HepG2 (cell line): Measurements from ENCODE around the gene JAM2. TPM values are rescaled to one million over a fixed set of nuclear protein-coding genes. Genes with fewer than 3 reads are reported as not detected.

Source experiments
- EED ChIP-seq: sonication (generic); formaldehyde crosslinking; IDR thresholded peaks from 2 replicates; pipeline ENCODE4 v1.5.0; 2020; ENCODE audit warnings: mild to moderate bottlenecking, missing genetic modification reagents
- GABPA ChIP-seq, 2 experiments: IDR thresholded peaks; 2 replicates each; pipeline ENCODE4 v1.6.1; 2011 to 2016; ENCODE audit warnings: low read depth in 2 of 2, low read length in 1 of 2, missing biosample characterization in 1 of 2, missing genetic modification characterization in 1 of 2
- HMGXB3 ChIP-seq: sonication (generic); formaldehyde crosslinking; IDR thresholded peaks from 2 replicates; pipeline ENCODE4 v1.4.0; 2020; ENCODE audit warnings: missing genetic modification reagents, borderline replicate concordance
- HNRNPUL1 ChIP-seq: fragments of 200-400 bp; formaldehyde crosslinking; IDR thresholded peaks from 2 replicates; pipeline ENCODE4 v1.6.1; 2017; ENCODE audit warnings: low read depth, mild to moderate bottlenecking, low read length, moderate library complexity
- NRL ChIP-seq: sonication (generic); formaldehyde crosslinking; IDR thresholded peaks from 2 replicates; pipeline ENCODE4 v1.5.0; 2020; ENCODE audit warnings: missing genetic modification reagents, mild to moderate bottlenecking, moderate library complexity, borderline replicate concordance
- REXO4 ChIP-seq: sonication (generic); formaldehyde crosslinking; IDR thresholded peaks from 2 replicates; pipeline ENCODE4 v1.8.0; 2022; ENCODE audit warnings: missing genetic modification reagents, mild to moderate bottlenecking, borderline replicate concordance
- WIZ ChIP-seq: sonication (generic); formaldehyde crosslinking; IDR thresholded peaks from 2 replicates; pipeline ENCODE4 v1.5.1; 2020; ENCODE audit warnings: mild to moderate bottlenecking, missing genetic modification reagents
- ZFP90 ChIP-seq: sonication (generic); formaldehyde crosslinking; IDR thresholded peaks from 2 replicates; pipeline ENCODE4 v1.8.0; 2022; ENCODE audit warnings: missing genetic modification reagents, mild to moderate bottlenecking, inconsistent platforms, borderline replicate concordance
- ZNF143 ChIP-seq: sonication (generic); formaldehyde crosslinking; IDR thresholded peaks from 2 replicates; pipeline ENCODE4 v1.4.0; 2020; ENCODE audit warnings: missing genetic modification reagents
- ZNF367 ChIP-seq: sonication (generic); formaldehyde crosslinking; IDR thresholded peaks from 2 replicates; pipeline ENCODE4 v1.4.0; 2020; ENCODE audit warnings: missing genetic modification reagents, borderline replicate concordance
- ZNF616 ChIP-seq: sonication (generic); formaldehyde crosslinking; IDR thresholded peaks from 2 replicates; pipeline ENCODE4 v1.5.0; 2020; ENCODE audit warnings: low read depth, mild to moderate bottlenecking, missing genetic modification reagents
- ZNF800 ChIP-seq: sonication (generic); formaldehyde crosslinking; IDR thresholded peaks from 2 replicates; pipeline ENCODE4 v1.4.0; 2020; ENCODE audit warnings: missing genetic modification reagents
- polyA plus RNA-seq, 8 experiments: library from polyadenylated mRNA; depleted of rRNA in 3 of 8; stranded (reverse) in 7 of 8; unstranded in 1 of 8; fragments of >200 nt; fragmentation: Illumina TruSeq in 4 of 8; extraction: Trizol in 4 of 8; gene quantifications; 2 replicates each; pipeline versions ENCODE4 v1.2.1 to v1.2.3, GENCODE V29; 2011 to 2016; ENCODE audit warnings: low read depth in 4 of 8, missing spikeins in 1 of 8, mixed read lengths in 1 of 8; ENCODE audit not compliant: insufficient read depth in 1 of 8
- total RNA-seq, 5 experiments: library from RNA; depleted of rRNA; stranded (reverse); fragments of >200 nt; fragmentation: Illumina TruSeq; extraction: Trizol; gene quantifications; 2 replicates each; pipeline ENCODE4 v1.2.3, GENCODE V29; 2016; ENCODE audit warnings: low read depth in 1 of 5
- TF ChIP-seq, protein P1 (sequence below): sonication (generic); formaldehyde crosslinking; IDR thresholded peaks from 2 replicates; pipeline ENCODE4 v1.5.1; 2020; ENCODE audit warnings: mild to moderate bottlenecking, moderate library complexity, missing genetic modification reagents
- TF ChIP-seq, protein P2 (sequence below), 2 experiments: sonication (generic) in 1 of 2; formaldehyde crosslinking in 1 of 2; IDR thresholded peaks; 2 replicates each; pipeline versions ENCODE4 v1.5.1 to v1.6.1; 2011 to 2020; ENCODE audit warnings: borderline replicate concordance in 1 of 2, low read depth in 1 of 2, low read length in 1 of 2, mild to moderate bottlenecking in 1 of 2, missing genetic modification reagents in 1 of 2, moderate library complexity in 1 of 2
- TF ChIP-seq, protein P3 (sequence below), 2 experiments: fragments of 450-650 bp in 1 of 2; sonication (generic) in 1 of 2; formaldehyde crosslinking; IDR thresholded peaks; 2 replicates each; pipeline versions ENCODE4 v1.5.0 to v1.8.0; 2020 to 2022; ENCODE audit warnings: mild to moderate bottlenecking in 1 of 2, missing genetic modification reagents in 1 of 2

JAM2 gene
- total and polyA plus RNA-seq, 2 of the 13 experiments (the other 11 are each of a cell fraction or from before 2014, with no cell fraction given), result 0.07 TPM; not detected in 1

DNA sequence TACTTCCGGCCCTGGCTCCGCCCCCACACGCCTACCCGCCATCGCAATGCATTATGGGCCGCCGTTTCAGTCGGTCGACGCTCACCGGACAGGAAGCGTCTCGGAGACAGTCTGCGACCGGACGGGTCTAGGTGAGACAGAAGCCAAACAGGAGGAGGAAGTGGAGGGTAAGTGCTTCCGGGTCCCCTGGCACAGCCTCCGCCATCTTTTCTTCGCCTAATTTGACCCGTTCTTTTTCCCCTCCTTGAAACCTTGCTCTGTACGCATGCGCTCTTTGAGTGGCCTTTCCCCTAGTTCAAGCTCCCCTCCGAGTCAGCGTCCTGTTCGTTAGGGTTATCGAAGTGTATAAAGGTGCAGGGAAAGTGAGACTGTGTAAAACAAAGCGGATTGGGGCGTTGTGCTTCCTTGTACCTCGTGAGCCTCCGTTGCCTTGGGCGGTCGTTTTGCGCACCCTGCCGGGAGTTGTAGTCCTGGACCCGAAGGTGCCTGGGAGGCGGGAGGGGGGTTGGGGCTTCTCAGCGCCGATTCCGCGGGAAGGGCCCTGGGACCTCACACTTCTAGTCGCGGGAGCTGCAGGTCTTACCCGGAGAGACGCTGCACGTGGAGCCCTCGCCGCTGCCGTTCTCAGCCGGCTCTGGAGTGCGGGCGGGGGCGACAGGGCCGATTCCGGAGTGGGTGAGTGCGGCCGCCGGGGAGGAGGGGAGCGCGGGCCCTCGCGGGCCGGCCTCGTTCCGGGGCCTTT lies 96.0 kb downstream of the JAM2 start, which contains the start of the genes ATP5PF and GABPA (continued):
- TF ChIP-seq, protein P1, sequence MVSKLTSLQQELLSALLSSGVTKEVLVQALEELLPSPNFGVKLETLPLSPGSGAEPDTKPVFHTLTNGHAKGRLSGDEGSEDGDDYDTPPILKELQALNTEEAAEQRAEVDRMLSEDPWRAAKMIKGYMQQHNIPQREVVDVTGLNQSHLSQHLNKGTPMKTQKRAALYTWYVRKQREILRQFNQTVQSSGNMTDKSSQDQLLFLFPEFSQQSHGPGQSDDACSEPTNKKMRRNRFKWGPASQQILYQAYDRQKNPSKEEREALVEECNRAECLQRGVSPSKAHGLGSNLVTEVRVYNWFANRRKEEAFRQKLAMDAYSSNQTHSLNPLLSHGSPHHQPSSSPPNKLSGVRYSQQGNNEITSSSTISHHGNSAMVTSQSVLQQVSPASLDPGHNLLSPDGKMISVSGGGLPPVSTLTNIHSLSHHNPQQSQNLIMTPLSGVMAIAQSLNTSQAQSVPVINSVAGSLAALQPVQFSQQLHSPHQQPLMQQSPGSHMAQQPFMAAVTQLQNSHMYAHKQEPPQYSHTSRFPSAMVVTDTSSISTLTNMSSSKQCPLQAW (CRISPR knock-in tag), result peak; percentile 82
- no peak for TF ChIP-seq ZNF800
- peak; percentile 88 for TF ChIP-seq GABPA (IDR thresholded peaks at IDR 0.05; ENCODE audit: low read depth, low read length)
- TF ChIP-seq GABPA (CRISPR knock-in tag; IDR thresholded peaks at IDR 0.05; ENCODE audit: low read depth), result peak; percentile 98
- TF ChIP-seq, protein P2, sequence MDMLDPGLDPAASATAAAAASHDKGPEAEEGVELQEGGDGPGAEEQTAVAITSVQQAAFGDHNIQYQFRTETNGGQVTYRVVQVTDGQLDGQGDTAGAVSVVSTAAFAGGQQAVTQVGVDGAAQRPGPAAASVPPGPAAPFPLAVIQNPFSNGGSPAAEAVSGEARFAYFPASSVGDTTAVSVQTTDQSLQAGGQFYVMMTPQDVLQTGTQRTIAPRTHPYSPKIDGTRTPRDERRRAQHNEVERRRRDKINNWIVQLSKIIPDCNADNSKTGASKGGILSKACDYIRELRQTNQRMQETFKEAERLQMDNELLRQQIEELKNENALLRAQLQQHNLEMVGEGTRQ (IDR thresholded peaks at IDR 0.05; ENCODE audit: low read depth, low read length), result no peak
- TF ChIP-seq, protein P2 (CRISPR knock-in tag; IDR thresholded peaks at IDR 0.05; ENCODE audit: borderline replicate concordance), result peak; percentile 53; the same call in 1 of the 2 replicates
- 0 out of 2 replicates have a peak, but pooled peaks have one; percentile 49 for TF ChIP-seq ZFP90 (CRISPR knock-in tag)
- TF ChIP-seq ZNF367, result peak; percentile 34; the same call in 1 of the 2 replicates
- peak; percentile 24; the same call in 1 of the 2 replicates for TF ChIP-seq EED (CRISPR knock-in tag)
- 0 out of 2 replicates have a peak, but pooled peaks have one; percentile 18 for TF ChIP-seq WIZ
- no peak for TF ChIP-seq REXO4
- TF ChIP-seq NRL (CRISPR knock-in tag), result 0 out of 2 replicates have a peak, but pooled peaks have one; percentile 18
- TF ChIP-seq HMGXB3, result no peak; the same call in 1 of the 2 replicates
- TF ChIP-seq, protein P3, sequence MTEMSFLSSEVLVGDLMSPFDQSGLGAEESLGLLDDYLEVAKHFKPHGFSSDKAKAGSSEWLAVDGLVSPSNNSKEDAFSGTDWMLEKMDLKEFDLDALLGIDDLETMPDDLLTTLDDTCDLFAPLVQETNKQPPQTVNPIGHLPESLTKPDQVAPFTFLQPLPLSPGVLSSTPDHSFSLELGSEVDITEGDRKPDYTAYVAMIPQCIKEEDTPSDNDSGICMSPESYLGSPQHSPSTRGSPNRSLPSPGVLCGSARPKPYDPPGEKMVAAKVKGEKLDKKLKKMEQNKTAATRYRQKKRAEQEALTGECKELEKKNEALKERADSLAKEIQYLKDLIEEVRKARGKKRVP (CRISPR knock-in tag; IDR thresholded peaks at IDR 0.05), result no peak
- TF ChIP-seq ZNF143 (CRISPR knock-in tag), result peak; percentile 87
- no peak for TF ChIP-seq HNRNPUL1
- no peak for TF ChIP-seq ZNF616
